ENCODE data around the gene NRP1. TPM values are rescaled to one million over a fixed set of nuclear protein-coding genes. Genes with fewer than 3 reads are reported as not detected.

The NRP1 gene
- total RNA-seq, 1 donor from 2014 or later = not detected

DNA sequence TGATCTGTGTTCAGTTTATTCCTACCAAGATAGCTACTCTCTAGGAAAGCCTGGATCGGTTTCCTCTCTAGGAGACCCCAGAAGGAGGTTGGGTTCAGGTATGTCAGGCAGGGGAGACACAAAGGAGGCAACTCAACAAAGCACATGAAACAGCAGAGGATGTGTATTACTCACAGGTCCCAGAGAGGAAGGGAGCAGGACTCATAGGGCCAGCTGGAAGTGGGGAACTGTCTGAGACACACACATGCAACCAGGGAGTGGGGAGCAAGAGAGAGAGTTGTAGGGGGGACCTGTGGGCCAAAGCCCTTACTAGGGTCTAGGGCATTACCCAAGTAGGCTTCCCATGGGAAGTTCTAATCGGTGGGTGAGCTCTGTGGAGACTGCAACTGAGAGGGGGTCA is 10.2 kb upstream of the NRP1 start:
- H3K9me3 Mint-ChIP-seq = peaks cover 4% of the 10 kb centered on the region
- H3K4me3 Mint-ChIP-seq = no peak overlapping the region
- ChIA-PET POLR2A (no interaction called here), CTCF (no interaction called here)
- H3K27ac Mint-ChIP-seq = no peak overlapping the region
- TF ChIP-seq, protein P1, sequence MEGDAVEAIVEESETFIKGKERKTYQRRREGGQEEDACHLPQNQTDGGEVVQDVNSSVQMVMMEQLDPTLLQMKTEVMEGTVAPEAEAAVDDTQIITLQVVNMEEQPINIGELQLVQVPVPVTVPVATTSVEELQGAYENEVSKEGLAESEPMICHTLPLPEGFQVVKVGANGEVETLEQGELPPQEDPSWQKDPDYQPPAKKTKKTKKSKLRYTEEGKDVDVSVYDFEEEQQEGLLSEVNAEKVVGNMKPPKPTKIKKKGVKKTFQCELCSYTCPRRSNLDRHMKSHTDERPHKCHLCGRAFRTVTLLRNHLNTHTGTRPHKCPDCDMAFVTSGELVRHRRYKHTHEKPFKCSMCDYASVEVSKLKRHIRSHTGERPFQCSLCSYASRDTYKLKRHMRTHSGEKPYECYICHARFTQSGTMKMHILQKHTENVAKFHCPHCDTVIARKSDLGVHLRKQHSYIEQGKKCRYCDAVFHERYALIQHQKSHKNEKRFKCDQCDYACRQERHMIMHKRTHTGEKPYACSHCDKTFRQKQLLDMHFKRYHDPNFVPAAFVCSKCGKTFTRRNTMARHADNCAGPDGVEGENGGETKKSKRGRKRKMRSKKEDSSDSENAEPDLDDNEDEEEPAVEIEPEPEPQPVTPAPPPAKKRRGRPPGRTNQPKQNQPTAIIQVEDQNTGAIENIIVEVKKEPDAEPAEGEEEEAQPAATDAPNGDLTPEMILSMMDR (IDR thresholded peaks at IDR 0.05) = no peak
- peaks cover 2% of the 10 kb centered on the region for H3K4me1 Mint-ChIP-seq
- intact Hi-C loops (cut with micrococcal nuclease) = no loop called here
- no peaks in the 10 kb centered on the region for H3K36me3 Mint-ChIP-seq (ENCODE audit: low read depth)
- no peak for ATAC-seq (ENCODE audit: low read depth)
- peaks cover 11% of the 10 kb centered on the region for H3K27me3 Mint-ChIP-seq
- no peak for DNase-seq

DNA sequence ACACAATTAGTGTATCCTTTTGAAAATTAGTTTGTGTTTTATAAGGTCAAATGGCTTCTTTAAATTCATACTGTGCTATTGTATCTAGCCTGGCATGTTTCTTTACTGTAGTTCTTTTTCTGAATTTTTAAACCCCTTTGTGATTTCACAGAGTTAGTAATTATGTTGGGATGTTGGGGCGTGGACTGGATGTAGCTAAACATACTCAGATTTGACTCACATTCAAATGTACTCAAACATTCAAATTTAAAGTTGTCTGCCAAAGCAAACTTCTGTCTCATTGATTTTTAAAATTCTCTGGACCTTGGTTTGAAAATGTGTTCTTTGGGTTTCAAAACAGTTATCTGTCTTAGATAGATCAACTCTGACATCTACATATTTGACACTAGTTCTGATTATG is 7.2 kb upstream of the NRP1 start:
- CTCF ChIA-PET = interaction anchor here (0.6 to 1.8 kb wide), 2 partner anchors 9 to 12 kb away, joined by 3 to 5 read pairs; no protein-coding TSS in a partner anchor
- POLR2A ChIA-PET = no interaction called here
- no peak for ATAC-seq (ENCODE audit: low read depth)
- no peaks in the 10 kb centered on the region for H3K36me3 Mint-ChIP-seq (ENCODE audit: low read depth)
- H3K27ac Mint-ChIP-seq = no peak overlapping the region
- intact Hi-C loops (cut with micrococcal nuclease) = no loop called here
- H3K27me3 Mint-ChIP-seq = peaks cover 31% of the 10 kb centered on the region
- H3K4me3 Mint-ChIP-seq = no peak overlapping the region
- TF ChIP-seq, protein P1 (IDR thresholded peaks at IDR 0.05) = no peak
- H3K9me3 Mint-ChIP-seq = peaks cover 4% of the 10 kb centered on the region
- peaks cover 5% of the 10 kb centered on the region for H3K4me1 Mint-ChIP-seq
- DNase-seq = no peak

DNA sequence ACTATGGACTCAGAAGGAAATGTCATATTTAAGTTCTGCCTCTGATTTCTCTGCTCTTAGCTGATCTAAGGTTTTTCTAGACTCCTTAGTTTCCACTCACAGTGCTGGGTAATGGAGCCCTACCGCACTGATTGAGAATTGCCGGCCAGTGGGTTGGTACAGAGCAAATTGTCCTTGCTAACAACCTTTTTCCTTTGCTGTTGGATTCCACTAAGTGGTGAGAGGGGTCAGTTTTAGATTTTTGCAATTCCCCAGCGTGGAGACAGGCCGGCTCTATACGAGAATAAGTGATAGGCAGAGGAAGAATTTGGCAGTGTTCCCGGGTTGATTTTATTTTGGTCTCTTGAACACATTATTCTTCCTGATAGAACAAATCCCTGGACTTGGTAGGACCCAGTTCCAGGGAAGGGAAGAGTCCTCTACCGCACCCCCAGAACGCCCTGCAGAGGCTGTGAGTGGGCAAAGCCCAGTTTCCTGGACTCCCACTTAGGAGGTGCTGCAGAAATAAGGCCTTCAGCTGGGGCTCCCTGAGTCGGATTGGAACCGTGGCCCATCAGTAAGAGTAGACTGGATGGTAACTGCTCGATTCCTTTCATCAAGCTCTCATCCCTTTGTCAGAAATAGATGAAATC is 3.0 kb upstream of the NRP1 start:
- TF ChIP-seq, protein P1 (IDR thresholded peaks at IDR 0.05) = no peak
- intact Hi-C loops (cut with micrococcal nuclease) = no loop called here
- Mint-ChIP-seq H3K27ac (no peak overlapping the region), H3K9me3 (no peaks in the 10 kb centered on the region), H3K27me3 (peaks cover 42% of the 10 kb centered on the region), H3K36me3 (ENCODE audit: low read depth) (no peaks in the 10 kb centered on the region), H3K4me1 (peaks cover 16% of the 10 kb centered on the region), H3K4me3 (no peak overlapping the region)
- ChIA-PET CTCF (no interaction called here), POLR2A (no interaction called here)
- no peak for DNase-seq
- ATAC-seq (ENCODE audit: low read depth) = no peak

DNA sequence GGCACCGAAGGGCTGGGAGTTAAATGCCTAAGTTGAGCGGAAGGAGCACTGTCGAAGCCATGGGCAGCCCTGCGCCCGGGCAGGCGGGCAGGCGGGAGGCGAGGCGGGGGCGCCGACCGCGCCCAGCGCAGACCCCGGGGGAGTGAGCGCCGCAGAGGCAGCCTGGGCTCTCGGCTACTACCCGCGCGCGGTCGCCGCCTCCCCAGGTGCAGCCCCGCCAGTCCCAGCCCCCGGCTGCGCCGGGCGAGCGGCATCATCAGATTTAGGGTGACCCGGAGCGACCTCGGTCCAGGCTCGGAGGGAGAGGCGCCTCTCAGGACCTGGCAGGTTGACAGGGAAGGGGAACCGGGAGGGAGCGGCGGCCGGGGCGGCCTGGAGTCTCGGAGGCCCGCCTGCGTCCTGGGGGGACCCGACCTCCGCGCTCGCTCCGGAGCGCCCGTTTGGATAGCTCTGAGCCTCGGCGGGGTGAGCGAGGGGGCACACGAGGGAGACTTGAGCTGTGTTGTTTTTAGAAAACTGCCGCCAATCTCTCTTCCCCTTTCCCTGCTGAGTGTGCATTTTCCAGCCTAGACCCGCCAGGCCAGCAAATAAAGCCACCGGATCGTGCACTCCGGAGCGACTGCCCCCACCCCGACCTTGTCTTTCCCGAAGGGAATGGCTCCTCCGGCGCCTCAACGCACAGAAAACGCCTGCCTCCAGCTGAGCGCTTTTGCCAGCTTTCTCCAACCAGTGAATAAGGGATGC is 2.3 kb upstream of the NRP1 start:
- H3K27me3 Mint-ChIP-seq = peaks cover 44% of the 10 kb centered on the region
- TF ChIP-seq, protein P1 (IDR thresholded peaks at IDR 0.05) = no peak
- ATAC-seq (ENCODE audit: low read depth) (no peak), DNase-seq (no peak)
- no peak overlapping the region for H3K27ac Mint-ChIP-seq
- ChIA-PET POLR2A (no interaction called here), CTCF (no interaction called here)
- H3K36me3 Mint-ChIP-seq (ENCODE audit: low read depth) = no peaks in the 10 kb centered on the region
- no peak overlapping the region for H3K4me3 Mint-ChIP-seq
- no peaks in the 10 kb centered on the region for H3K9me3 Mint-ChIP-seq
- intact Hi-C loops (cut with micrococcal nuclease) = no loop called here
- peaks cover 16% of the 10 kb centered on the region for H3K4me1 Mint-ChIP-seq

DNA sequence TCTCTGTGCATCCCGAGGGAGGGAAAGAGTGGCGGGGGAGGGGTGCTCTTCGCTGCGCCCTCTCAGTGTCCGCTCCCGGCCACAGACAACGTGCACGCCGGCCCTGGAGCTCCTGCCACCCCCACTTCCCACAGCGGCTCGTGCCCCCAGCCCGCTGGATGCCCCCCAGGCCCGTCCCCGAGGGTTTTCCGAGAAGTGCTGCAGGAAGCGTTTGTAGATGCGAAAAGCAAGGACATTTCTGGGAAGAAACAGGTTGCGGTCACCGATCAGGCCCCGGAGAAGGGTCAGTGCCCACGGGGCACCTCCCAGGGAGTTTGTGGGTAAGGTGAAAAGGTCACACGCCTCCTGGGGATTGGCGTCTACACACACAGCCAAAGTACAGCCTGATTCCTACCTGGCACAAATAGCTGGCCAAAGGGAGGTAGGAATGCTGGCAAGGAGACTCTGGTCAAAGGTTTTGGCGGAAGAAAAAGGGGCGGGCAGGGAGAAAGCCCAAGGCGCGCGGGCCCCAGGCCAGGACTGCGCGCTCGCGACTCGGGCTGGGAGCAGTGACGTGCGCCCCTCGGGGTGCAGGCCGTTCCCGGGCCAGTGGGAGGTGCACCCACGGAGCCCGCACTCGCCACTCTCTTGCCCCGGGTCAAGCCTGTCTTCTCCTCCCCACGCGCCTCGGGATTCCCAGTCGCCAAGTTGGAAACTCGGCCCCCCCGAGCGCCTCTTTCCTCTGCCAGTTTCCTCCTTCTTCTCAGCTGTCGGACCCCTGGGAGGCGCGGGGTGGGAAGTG is 1.5 kb upstream of the NRP1 start:
- DNase-seq = no peak
- intact Hi-C loops (cut with micrococcal nuclease) = no loop called here
- peaks cover 49% of the 10 kb centered on the region for H3K27me3 Mint-ChIP-seq
- no peak overlapping the region for H3K4me3 Mint-ChIP-seq
- ChIA-PET CTCF (no interaction called here), POLR2A (no interaction called here)
- ATAC-seq (ENCODE audit: low read depth) = no peak
- H3K9me3 Mint-ChIP-seq = no peaks in the 10 kb centered on the region
- peaks cover 14% of the 10 kb centered on the region for H3K4me1 Mint-ChIP-seq
- no peak overlapping the region for H3K27ac Mint-ChIP-seq
- no peaks in the 10 kb centered on the region for H3K36me3 Mint-ChIP-seq (ENCODE audit: low read depth)
- TF ChIP-seq, protein P1 (IDR thresholded peaks at IDR 0.05) = no peak
